HCT116 (cell line): ENCODE measurements around the gene FAM177B. TPM values are rescaled to one million over a fixed set of nuclear protein-coding genes. Genes with fewer than 3 reads are reported as not detected.

Experiments used
- ATAC-seq: fragments of 200-7000 bp; cut with Tn5 transposase; 2 replicates; pipeline ENCODE4 v1.9.1; 2020; ENCODE audit warnings: mild to moderate bottlenecking, moderate library complexity
- BruUV-seq: library from RNA; stranded (reverse); fragments of 400-500 nt; replicated peaks from 2 replicates; lab custom pipeline; 2021; lab: Mats Ljungman, UMichigan
- CTCF ChIA-PET: fragments of 300-600 bp; sonication (Branson Sonifier 250); formaldehyde crosslinking; loops from one replicate; lab custom pipeline; 2021; ENCODE audit warnings: antibody characterized with exemption; lab: Charles Lee
- POLR2A ChIA-PET: fragments of 300-600, 350-600 bp; sonication (Branson Sonifier 250); formaldehyde crosslinking; loops from one replicate; lab custom pipeline; 2021; ENCODE audit warnings: antibody characterized with exemption; lab: Charles Lee
- RAD21 ChIA-PET, 2 experiments: fragments of 300-600 bp; sonication (Branson Sonifier 250); formaldehyde crosslinking; loops; one replicate each; lab custom pipeline; 2023; ENCODE audit warnings: low total read pairs in 2 of 2; ENCODE audit not compliant: uncharacterized antibody in 2 of 2, unreplicated experiment in 2 of 2, low non-redundant PET in 1 of 2; lab: Charles Lee
- DNase-seq: peaks from one replicate; pipeline ENCODE4 v3.0.0-alpha.2; 2010; ENCODE audit warnings: low read depth, low spot score
- H2AFZ ChIP-seq: fragments of 200-600 bp; shearing (Covaris generic), sonication (generic); 2 replicates; pipeline ENCODE4 v1.6.1; 2017; ENCODE audit warnings: low read depth, mixed run types, mixed read lengths, antibody characterized with exemption, low read length; ENCODE audit not compliant: poor library complexity, severe bottlenecking
- H3K27ac ChIP-seq: 2 replicates; pipeline ENCODE4 v1.5.1; 2012; ENCODE audit warnings: low read depth, low read length
- H3K27me3 ChIP-seq: fragments of 200-600 bp; sonication (generic); 2 replicates; pipeline ENCODE4 v1.6.1; 2016; ENCODE audit warnings: mixed run types, low read length, mixed read lengths; ENCODE audit not compliant: insufficient read depth
- H3K36me3 ChIP-seq, 2 experiments: fragments of 200-500 bp in 1 of 2; fragments of 200-600 bp in 1 of 2; sonication (Bioruptor generic) in 1 of 2; sonication (generic) in 1 of 2; 2 replicates each; pipeline versions ENCODE4 v1.5.1 to v1.6.1; 2014 to 2016; ENCODE audit warnings: low read length in 2 of 2, inconsistent platforms in 1 of 2, mixed read lengths in 1 of 2, mixed run types in 1 of 2; ENCODE audit not compliant: insufficient read depth in 2 of 2, control insufficient read depth in 1 of 2
- H3K4me1 ChIP-seq, 2 experiments: fragments of 200-600 bp in 1 of 2; sonication (generic) in 1 of 2; 2 replicates each; pipeline versions ENCODE4 v1.5.1 to v1.6.1; 2012 to 2017; ENCODE audit warnings: low read length in 2 of 2, inconsistent platforms in 1 of 2, mild to moderate bottlenecking in 1 of 2, mixed read lengths in 1 of 2, mixed run types in 1 of 2, moderate library complexity in 1 of 2; ENCODE audit not compliant: insufficient read depth in 2 of 2, control insufficient read depth in 1 of 2
- H3K4me2 ChIP-seq: fragments of 200-600 bp; sonication (generic); 2 replicates; pipeline ENCODE4 v1.6.1; 2017; ENCODE audit warnings: mixed run types, low read length, mixed read lengths
- H3K4me3 ChIP-seq, 2 experiments: fragments of 200-600 bp in 1 of 2; sonication (generic) in 1 of 2; replicated peaks in 1 of 2; 2 replicates each; pipeline ENCODE4 v1.5.1; 2011 to 2016; ENCODE audit warnings: low read length in 2 of 2, control low read depth in 1 of 2, low read depth in 1 of 2, mild to moderate bottlenecking in 1 of 2, mixed read lengths in 1 of 2, mixed run types in 1 of 2
- H3K79me2 ChIP-seq: fragments of 200-600 bp; sonication (generic); 2 replicates; pipeline ENCODE4 v1.6.1; 2017; ENCODE audit warnings: mild to moderate bottlenecking, mixed run types, low read length, moderate library complexity, mixed read lengths; ENCODE audit not compliant: insufficient read depth
- H3K9ac ChIP-seq: fragments of 200-600 bp; sonication (generic); 2 replicates; pipeline ENCODE4 v1.6.1; 2016; ENCODE audit warnings: low read length, mixed read lengths
- H3K9me2 ChIP-seq: fragments of 200-600 bp; sonication (generic), shearing (Covaris generic); 2 replicates; pipeline ENCODE4 v1.6.1; 2017; ENCODE audit warnings: mixed run types, mild to moderate bottlenecking, moderate library complexity; ENCODE audit not compliant: insufficient read depth
- H3K9me3 ChIP-seq, 2 experiments: fragments of 200-500 bp in 1 of 2; fragments of 200-600 bp in 1 of 2; sonication (Bioruptor generic) in 1 of 2; sonication (generic) in 1 of 2; 2 replicates each; pipeline ENCODE4 v1.6.1; 2014 to 2017; ENCODE audit warnings: low read length in 2 of 2, mixed read lengths in 2 of 2, inconsistent platforms in 1 of 2, low read depth in 1 of 2, mild to moderate bottlenecking in 1 of 2, mixed run types in 1 of 2, moderate library complexity in 1 of 2; ENCODE audit not compliant: control insufficient read depth in 1 of 2, insufficient read depth in 1 of 2
- H4K20me1 ChIP-seq: fragments of 200-600 bp; sonication (generic), shearing (Covaris generic); 2 replicates; pipeline ENCODE4 v1.6.1; 2017; ENCODE audit warnings: mixed run types, mild to moderate bottlenecking, moderate library complexity; ENCODE audit not compliant: insufficient read depth
- ATF3 ChIP-seq: IDR thresholded peaks from 2 replicates; pipeline ENCODE4 v1.6.1; 2012
- CEBPB ChIP-seq: IDR thresholded peaks from 2 replicates; pipeline ENCODE4 v1.6.1; 2012; ENCODE audit warnings: low read depth
- ELF1 ChIP-seq: IDR thresholded peaks from 2 replicates; pipeline ENCODE4 v1.6.1; 2012; ENCODE audit warnings: low read depth, borderline replicate concordance
- EZH2phosphoT487 ChIP-seq: fragments of 200-600 bp; IDR thresholded peaks from 2 replicates; pipeline ENCODE4 v1.6.1; 2018; ENCODE audit warnings: antibody characterized with exemption, borderline replicate concordance
- POLR2A ChIP-seq: IDR thresholded peaks from 2 replicates; pipeline ENCODE4 v1.7.0; 2011; ENCODE audit warnings: borderline replicate concordance; ENCODE audit not compliant: insufficient read depth, insufficient read length; ENCODE audit errors: extremely low read depth
- POLR2AphosphoS5 ChIP-seq: IDR thresholded peaks from 2 replicates; pipeline ENCODE4 v1.6.1; 2011; ENCODE audit warnings: mild to moderate bottlenecking, low read depth, low read length, moderate library complexity
- RAD21 ChIP-seq: IDR thresholded peaks from 2 replicates; pipeline ENCODE4 v1.6.1; 2012; ENCODE audit warnings: low read depth, mild to moderate bottlenecking
- REST ChIP-seq: IDR thresholded peaks from 2 replicates; pipeline ENCODE4 v1.6.1; 2012; ENCODE audit warnings: low read depth
- SIN3A ChIP-seq: IDR thresholded peaks from 2 replicates; pipeline ENCODE4 v1.6.1; 2012; ENCODE audit warnings: low read depth
- SP1 ChIP-seq: IDR thresholded peaks from 2 replicates; pipeline ENCODE4 v1.6.1; 2012; ENCODE audit warnings: low read depth
- intact Hi-C: fragments of 100-400 bp; cut with micrococcal nuclease; formaldehyde crosslinking; loops from 2 replicates; pipeline ENCODE4 v1.10.0; 2022
- total RNA-seq: library from RNA; stranded (reverse); gene quantifications from one replicate; pipeline ENCODE4 v1.2.1, GENCODE V29; 2021; ENCODE audit not compliant: unreplicated experiment

The FAM177B gene
- total RNA-seq, 1 experiment from 2014 or later: not detected

DNA sequence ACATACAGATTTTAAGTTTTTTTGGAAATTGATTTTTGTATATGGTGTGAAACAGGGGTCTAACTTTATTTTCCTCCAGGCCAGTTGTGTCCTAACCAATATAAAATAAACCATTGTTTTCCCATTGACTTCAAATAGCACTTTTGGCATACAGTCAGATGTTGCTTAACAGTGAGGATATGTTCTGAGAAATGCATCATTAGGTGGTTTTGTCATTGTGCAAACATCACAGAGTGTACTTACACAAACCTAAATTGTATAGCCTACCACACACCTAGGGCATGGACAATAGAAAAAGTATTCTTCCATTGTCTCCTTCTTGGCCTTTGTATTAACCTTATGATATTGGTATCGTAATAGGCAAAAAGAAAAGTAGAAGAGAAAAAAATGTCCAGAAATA, 40.5 kb downstream of the FAM177B start:
- Histone ChIP-seq H3K27me3 (no peaks in the 10 kb centered on the region), H3K4me3 (no peak overlapping the region), H3K4me1 (no peaks in the 10 kb centered on the region), H3K9me3 (no peaks in the 10 kb centered on the region), H3K79me2 (no peaks in the 10 kb centered on the region), H3K9ac (no peak overlapping the region), H3K27ac (no peak overlapping the region), H3K4me2 (no peak overlapping the region), H3K36me3 (no peaks in the 10 kb centered on the region), H3K9me2 (no peaks in the 10 kb centered on the region; the same call in 1 of the 2 replicates), H4K20me1 (no peaks in the 10 kb centered on the region), H2AFZ (no peak overlapping the region)
- ATAC-seq: no peak
- CTCF ChIA-PET: no interaction called here
- intact Hi-C loops: no loop called here
- no TSS peak for BruUV-seq
- RAD21 ChIA-PET: no interaction called here
- no peak for DNase-seq
- POLR2A ChIA-PET: interaction anchor here (1.1 kb wide), 1 partner anchor 8 kb away, joined by 3 read pairs; no protein-coding TSS in a partner anchor
- TF ChIP-seq SIN3A: no peak
- no peak for TF ChIP-seq POLR2AphosphoS5
- TF ChIP-seq ATF3: no peak
- TF ChIP-seq EZH2phosphoT487: no peak
- no peak for TF ChIP-seq CEBPB
- TF ChIP-seq RAD21: no peak
- no peak for TF ChIP-seq ELF1
- no peak for TF ChIP-seq SP1
- no peak for TF ChIP-seq REST
- TF ChIP-seq POLR2A: no peak
